ENCODE data around the gene RAD54L.
A peak's percentile ranks its signal among the peaks of the same experiment; 100 is the strongest.
"Not testable (repeated sequence)": the region's sequence is repeated elsewhere in the genome, so short reads cannot be mapped to it uniquely, and the experiment has no call there.

Gene RAD54L

GRCh38 chr1:46288485-46289133 lies 41.0 kb downstream of the RAD54L start:
- no peak for DNase-seq

DNA sequence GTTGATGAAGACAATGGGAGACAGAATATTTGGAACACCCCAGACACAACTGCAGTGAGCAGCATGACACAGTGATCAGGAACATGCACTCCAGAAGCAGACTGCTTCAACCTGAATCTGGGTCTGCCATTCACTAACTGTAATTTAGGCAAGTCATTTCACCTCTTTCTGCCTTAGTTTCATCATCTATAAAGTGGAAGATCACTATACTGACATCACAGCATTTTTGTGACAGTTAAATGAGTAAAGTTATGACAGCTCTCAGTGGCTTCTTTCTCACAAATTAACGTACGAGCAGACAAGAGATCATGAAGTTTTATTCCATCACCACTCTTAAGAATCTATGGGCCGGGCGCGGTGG lies 41.6 kb downstream of the RAD54L start:
- DNase-seq: no peak

- no peak for DNase-seq
Measured at GRCh38 chr1:46289976-46290375, 42.4 kb downstream of the RAD54L start.

- no peak for DNase-seq
Measured at GRCh38 chr1:46295306-46295705, 47.7 kb downstream of the RAD54L start.

DNA sequence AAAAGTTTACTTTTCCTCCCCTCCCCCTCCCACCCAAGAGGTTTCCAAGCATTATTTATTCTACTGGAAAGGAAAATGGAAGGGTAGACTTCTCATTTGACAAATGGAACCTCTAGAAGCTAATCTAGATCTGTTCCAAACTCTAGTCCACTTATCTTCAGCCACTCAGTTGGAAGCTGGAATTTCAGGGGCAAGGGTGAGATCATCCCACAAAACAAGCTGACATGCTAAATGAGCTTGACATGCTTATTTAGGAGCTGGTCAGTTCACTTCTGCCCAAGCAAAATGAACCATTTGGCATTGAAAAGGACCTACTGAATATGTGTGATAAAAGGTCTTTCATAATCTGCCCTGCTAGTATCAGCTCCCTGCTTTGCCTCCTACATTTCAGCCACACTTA lies 50.8 kb downstream of the RAD54L start:
- DNase-seq: no peak

GRCh38 chr1:46300673-46301405 lies 53.3 kb downstream of the RAD54L start:
- DNase-seq: no peak

DNA sequence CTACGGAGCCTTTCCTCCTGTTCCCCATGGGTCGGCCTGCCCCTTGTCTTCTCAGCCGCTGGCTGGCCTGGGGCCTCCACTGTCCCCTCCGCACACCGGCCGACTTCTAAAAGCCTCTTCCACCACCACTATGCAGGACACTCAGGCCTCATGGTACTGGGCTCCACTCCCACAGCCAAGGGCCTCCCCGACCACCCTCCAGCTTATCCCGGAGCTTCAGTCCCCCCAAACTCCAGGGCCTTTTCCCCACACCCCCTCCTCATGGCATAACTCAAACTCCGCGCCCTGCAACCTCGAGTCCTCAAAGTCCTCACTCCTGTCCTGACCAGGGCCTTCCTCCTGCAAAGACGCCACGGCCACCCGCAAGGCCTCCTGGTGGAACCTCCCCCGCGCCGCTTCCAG lies 53.8 kb downstream of the RAD54L start:
- no peak for DNase-seq

GRCh38 chr1:46301808-46302640 lies 54.5 kb downstream of the RAD54L start:
- DNase-seq: no peak

GRCh38 chr1:46302641-46303037 lies 55.1 kb downstream of the RAD54L start:
- no peak for DNase-seq

GRCh38 chr1:46303038-46303871 lies 55.7 kb downstream of the RAD54L start, which contains the start of the genes LRRC41 and UQCRH:
LRRC41 (minus strand) TSS chr1:46303616; CDS start chr1:46303322, 294 bp downstream.
UQCRH (plus strand) TSS chr1:46303698; CDS start chr1:46303767, 69 bp downstream.
- peak; percentile 98 for DNase-seq

GRCh38 chr1:46303872-46304326 lies 56.3 kb downstream of the RAD54L start:
- DNase-seq: peak; percentile 29

DNA sequence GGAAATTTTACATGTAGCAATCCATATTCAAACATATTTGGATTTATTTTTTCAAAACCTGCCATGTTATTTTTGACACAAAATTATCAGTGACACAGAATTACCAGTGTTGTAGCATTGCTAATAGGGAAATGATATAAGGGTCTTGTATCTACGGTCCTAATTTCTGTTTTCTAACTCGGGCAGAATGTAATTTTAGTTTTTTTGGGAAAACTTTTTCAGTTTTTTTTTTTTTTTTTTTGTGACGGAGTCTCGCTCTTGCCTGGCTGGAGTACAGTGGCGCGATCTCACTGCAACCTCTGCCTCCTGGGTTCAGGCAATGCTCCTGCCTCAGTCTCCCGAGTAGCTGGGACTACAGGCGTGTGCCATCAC lies 58.6 kb downstream of the RAD54L start:
- no peak for DNase-seq

DNA sequence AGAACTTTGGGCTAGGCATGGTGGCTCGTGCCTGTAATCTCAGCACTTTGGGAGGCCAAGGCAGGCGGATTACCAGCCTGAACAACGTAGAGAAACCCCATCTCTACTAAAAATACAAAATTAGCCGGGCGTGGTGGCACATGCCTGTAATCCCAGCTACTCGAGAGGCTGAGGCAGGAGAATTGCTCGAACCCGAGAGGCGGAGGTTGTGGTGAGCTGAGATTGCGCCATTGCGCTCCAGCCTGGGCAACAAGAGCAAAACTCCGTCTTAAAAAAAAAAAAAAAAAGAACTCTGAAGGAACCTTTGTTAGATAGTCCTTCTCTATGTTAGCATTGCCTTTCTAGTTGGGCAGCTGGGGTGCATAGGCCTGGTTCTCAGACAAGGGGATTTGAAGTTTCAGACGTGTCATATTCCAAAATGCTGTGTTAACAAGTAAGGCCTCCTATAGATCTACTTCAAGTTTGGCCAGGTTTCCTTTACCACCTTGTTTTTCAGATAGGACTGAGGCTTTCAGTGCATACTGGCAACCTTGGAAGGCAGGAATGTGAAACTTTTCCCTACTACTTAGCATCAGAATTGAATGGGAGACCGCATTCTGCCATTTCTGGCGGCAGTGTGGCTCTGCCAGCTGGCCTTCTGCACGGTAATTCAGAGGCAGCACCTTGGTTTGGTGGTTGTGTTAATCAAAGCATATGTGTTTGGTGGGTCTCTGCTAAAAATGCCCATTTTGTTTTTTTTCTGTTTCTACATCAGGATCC lies 62.0 kb downstream of the RAD54L start:
- DNase-seq: no peak

GRCh38 chr1:46310321-46310720 lies 62.8 kb downstream of the RAD54L start:
- no peak for DNase-seq

DNA sequence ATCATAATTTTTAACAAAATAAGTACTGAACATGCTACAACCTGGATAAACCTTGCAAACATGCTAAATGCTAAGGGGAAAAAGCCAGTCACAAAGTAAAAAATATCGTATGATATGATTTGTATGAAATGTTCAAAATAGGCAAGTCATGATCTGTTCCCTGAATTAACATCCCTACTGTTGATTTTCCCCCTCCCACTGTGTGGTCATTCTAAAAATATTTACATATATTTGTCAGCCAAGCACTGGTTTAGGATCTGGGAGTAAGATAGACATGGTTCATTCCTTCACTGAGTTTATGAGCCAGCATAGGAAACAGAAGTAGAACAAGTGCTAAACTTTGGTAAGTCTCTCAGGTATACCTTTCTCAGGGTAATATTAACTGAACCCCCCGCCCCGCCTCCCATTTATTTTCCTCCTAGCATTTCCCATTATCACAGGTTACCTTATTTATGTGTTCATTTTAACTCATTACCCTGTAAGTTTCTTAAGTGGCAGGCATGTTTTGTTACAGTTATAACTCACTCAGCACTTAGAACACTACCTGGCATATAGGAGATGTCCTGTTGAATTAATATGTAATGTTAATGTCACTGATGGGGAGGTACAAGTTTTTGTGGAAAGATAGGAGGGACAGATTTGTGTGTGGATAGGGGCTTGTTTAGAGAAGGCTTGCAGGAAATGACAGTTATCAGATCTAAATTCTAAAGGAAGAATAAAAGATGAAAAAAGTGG lies 68.3 kb downstream of the RAD54L start:
- no peak for DNase-seq

DNA sequence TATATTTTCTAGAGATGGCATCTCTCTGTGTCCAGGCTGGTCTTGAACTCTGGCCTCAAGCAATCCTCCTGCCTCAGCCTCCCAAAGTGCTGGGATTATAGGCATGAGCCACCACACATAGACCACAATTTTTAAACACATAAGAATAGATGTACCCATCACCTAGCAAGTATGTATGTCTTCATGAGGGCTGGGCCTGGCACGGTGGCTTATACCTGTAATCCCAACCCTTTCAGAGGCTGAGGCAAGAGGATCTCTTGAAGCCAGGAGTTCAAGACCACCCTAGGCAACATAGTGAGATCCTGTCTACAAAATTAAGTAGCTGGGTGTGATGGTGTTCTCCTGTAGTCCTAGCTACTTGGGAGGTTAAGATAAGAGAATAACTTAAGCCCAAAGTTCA lies 69.8 kb downstream of the RAD54L start:
- no peak for DNase-seq

DNA sequence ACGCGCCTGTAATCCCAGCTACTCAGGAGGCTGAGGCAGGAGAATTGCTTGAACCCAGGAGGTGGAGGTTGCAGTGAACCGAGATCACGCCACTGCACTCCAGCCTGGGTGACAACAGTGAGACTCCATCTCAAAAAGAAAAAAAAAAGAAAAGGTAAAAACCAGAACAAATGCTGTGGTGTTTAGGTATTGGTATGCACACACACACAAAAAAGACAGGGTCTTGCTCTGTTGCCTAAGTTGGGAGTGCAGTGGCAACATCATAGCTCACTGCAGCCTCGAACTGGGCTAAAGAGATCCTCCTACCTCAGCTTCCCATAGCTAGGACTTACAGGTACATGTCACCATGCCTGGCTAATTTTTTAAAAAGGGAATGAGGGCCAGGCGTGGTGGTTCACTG lies 71.7 kb downstream of the RAD54L start:
- DNase-seq: not testable (repeated sequence)

DNA sequence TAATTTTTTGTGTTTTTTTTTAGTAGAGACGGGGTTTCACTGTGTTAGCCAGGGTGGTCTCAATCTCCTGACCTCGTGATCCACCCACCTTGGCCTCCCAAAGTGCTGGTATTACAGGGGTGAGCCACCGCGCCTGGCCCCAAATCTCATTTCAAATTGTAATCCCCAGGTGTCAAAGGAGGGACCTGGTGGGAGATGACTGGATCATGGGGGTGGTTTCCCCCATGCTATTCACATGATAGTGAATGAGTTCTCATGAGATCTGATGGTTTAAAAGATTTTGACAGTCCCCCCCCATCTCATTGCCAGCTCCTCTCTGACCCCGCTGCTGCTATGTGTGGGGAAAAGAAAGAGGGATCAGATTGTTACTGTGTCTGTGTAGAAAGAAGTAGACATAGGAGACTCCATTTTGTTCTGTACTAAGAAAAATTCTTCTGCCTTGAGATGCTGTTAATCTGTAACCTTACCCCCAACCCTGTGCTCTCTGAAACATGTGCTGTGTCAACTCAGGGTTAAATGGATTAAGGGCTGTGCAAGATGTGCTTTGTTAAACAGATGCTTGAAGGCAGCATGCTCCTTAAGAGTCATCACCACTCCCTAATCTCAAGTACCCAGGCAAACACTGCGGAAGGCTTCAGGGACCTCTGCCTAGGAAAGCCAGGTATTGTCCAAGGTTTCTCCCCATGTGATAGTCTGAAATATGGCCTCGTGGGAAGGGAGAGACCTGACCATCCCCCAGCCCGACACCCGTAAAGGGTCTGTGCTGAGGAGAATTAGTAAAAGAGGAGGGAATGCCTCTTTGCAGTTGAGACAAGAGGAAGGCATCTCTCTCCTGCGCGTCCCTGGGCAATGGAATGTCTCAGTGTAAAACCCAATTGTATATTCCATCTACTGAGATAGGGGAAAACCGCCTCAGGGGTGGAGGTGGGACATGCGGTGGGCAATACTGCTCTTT lies 72.7 kb downstream of the RAD54L start:
- not testable (repeated sequence) for DNase-seq

GRCh38 chr1:46322191-46322590 lies 74.6 kb downstream of the RAD54L start:
- DNase-seq: not testable (repeated sequence)

Measured in NCI-H2029 (cell line).